HepG2 (cell line): ENCODE data around the gene MTHFD2. TPM values are rescaled to one million over a fixed set of nuclear protein-coding genes. Genes with fewer than 3 reads are reported as not detected.

Experiments used
- ARNTL ChIP-seq: sonication (generic); formaldehyde crosslinking; IDR thresholded peaks from 2 replicates; pipeline ENCODE4 v1.4.0; 2020; ENCODE audit warnings: mild to moderate bottlenecking, missing genetic modification reagents
- DPF2 ChIP-seq: sonication (generic); formaldehyde crosslinking; IDR thresholded peaks from 2 replicates; pipeline ENCODE4 v1.4.0; 2020; ENCODE audit warnings: mild to moderate bottlenecking, low read depth, missing genetic modification reagents, borderline replicate concordance
- GFI1 ChIP-seq: sonication (generic); formaldehyde crosslinking; IDR thresholded peaks from 2 replicates; pipeline ENCODE4 v1.5.0; 2020; ENCODE audit warnings: missing genetic modification reagents, mild to moderate bottlenecking, borderline replicate concordance
- MYPOP ChIP-seq: sonication (generic); formaldehyde crosslinking; IDR thresholded peaks from 2 replicates; pipeline ENCODE4 v1.8.1; 2023; ENCODE audit warnings: mild to moderate bottlenecking, moderate library complexity, missing genetic modification reagents
- NFIB ChIP-seq: sonication (generic); formaldehyde crosslinking; IDR thresholded peaks from 2 replicates; pipeline ENCODE4 v1.9.0; 2021; ENCODE audit warnings: missing genetic modification reagents, mild to moderate bottlenecking, borderline replicate concordance
- NFYB ChIP-seq: sonication (generic); formaldehyde crosslinking; IDR thresholded peaks from 2 replicates; pipeline ENCODE4 v1.4.0; 2020; ENCODE audit warnings: missing genetic modification reagents
- RBAK ChIP-seq: sonication (generic); formaldehyde crosslinking; IDR thresholded peaks from 2 replicates; pipeline ENCODE4 v1.5.1; 2020; ENCODE audit warnings: mild to moderate bottlenecking, missing genetic modification reagents
- RFX3 ChIP-seq: IDR thresholded peaks from 2 replicates; pipeline ENCODE4 v1.6.1; 2016; ENCODE audit warnings: missing biosample characterization, missing genetic modification reagents
- TARDBP ChIP-seq: sonication (generic); formaldehyde crosslinking; IDR thresholded peaks from 2 replicates; pipeline ENCODE4 v1.8.0; 2022; ENCODE audit warnings: mild to moderate bottlenecking, missing genetic modification reagents
- THYN1 ChIP-seq: sonication (generic); formaldehyde crosslinking; IDR thresholded peaks from 2 replicates; pipeline ENCODE4 v1.8.1; 2023; ENCODE audit warnings: low read depth, mild to moderate bottlenecking, moderate library complexity, missing genetic modification reagents, borderline replicate concordance
- TOE1 ChIP-seq: sonication (generic); formaldehyde crosslinking; IDR thresholded peaks from 2 replicates; pipeline ENCODE4 v1.4.0; 2020; ENCODE audit warnings: mild to moderate bottlenecking, missing genetic modification reagents
- ZNF12 ChIP-seq: sonication (generic); formaldehyde crosslinking; IDR thresholded peaks from 2 replicates; pipeline ENCODE4 v1.5.0; 2020; ENCODE audit warnings: missing genetic modification reagents
- ZNF138 ChIP-seq: sonication (generic); formaldehyde crosslinking; IDR thresholded peaks from 2 replicates; pipeline ENCODE4 v1.5.0; 2020; ENCODE audit warnings: mild to moderate bottlenecking, low read depth, missing genetic modification reagents
- ZNF205 ChIP-seq: IDR thresholded peaks from 2 replicates; pipeline ENCODE4 v1.6.1; 2018; ENCODE audit warnings: missing biosample characterization, missing genetic modification reagents
- ZNF24 ChIP-seq: fragments of 450-650 bp; IDR thresholded peaks from 2 replicates; pipeline ENCODE4 v1.6.1; 2017; ENCODE audit warnings: antibody characterized with exemption, mild to moderate bottlenecking
- ZNF260 ChIP-seq: sonication (generic); formaldehyde crosslinking; IDR thresholded peaks from 2 replicates; pipeline ENCODE4 v1.4.0; 2020; ENCODE audit warnings: missing genetic modification reagents, low read depth, mild to moderate bottlenecking, borderline replicate concordance
- ZNF296 ChIP-seq: sonication (generic); formaldehyde crosslinking; conservative IDR thresholded peaks from 2 replicates; pipeline ENCODE4 v1.5.0; 2020; ENCODE audit warnings: mild to moderate bottlenecking, missing genetic modification reagents
- ZNF879 ChIP-seq: sonication (generic); formaldehyde crosslinking; IDR thresholded peaks from 2 replicates; pipeline ENCODE4 v1.8.1; 2023; ENCODE audit warnings: missing genetic modification reagents
- polyA plus RNA-seq, 8 experiments: library from polyadenylated mRNA; depleted of rRNA in 3 of 8; stranded (reverse) in 7 of 8; unstranded in 1 of 8; fragments of >200 nt; fragmentation: Illumina TruSeq in 4 of 8; extraction: Trizol in 4 of 8; gene quantifications; 2 replicates each; pipeline versions ENCODE4 v1.2.1 to v1.2.3, GENCODE V29; 2011 to 2016; ENCODE audit warnings: low read depth in 4 of 8, missing spikeins in 1 of 8, mixed read lengths in 1 of 8; ENCODE audit not compliant: insufficient read depth in 1 of 8
- total RNA-seq, 5 experiments: library from RNA; depleted of rRNA; stranded (reverse); fragments of >200 nt; fragmentation: Illumina TruSeq; extraction: Trizol; gene quantifications; 2 replicates each; pipeline ENCODE4 v1.2.3, GENCODE V29; 2016; ENCODE audit warnings: low read depth in 1 of 5
- TF ChIP-seq, protein P1 (sequence below): sonication (generic); formaldehyde crosslinking; IDR thresholded peaks from 2 replicates; pipeline ENCODE4 v1.9.0; 2021; ENCODE audit warnings: missing genetic modification reagents, borderline replicate concordance
- TF ChIP-seq, protein P2 (sequence below): sonication (generic); formaldehyde crosslinking; conservative IDR thresholded peaks from 2 replicates; pipeline ENCODE4 v1.4.0; 2020; ENCODE audit warnings: missing genetic modification reagents
- TF ChIP-seq, protein P3 (sequence below): sonication (generic); formaldehyde crosslinking; IDR thresholded peaks from 2 replicates; pipeline ENCODE4 v1.5.0; 2020; ENCODE audit warnings: missing genetic modification reagents

The MTHFD2 gene
- total and polyA plus RNA-seq, 2 of the 13 experiments (the other 11 are each of a cell fraction or from before 2014, with no cell fraction given): 188 to 269 TPM

- TF ChIP-seq, protein P1, sequence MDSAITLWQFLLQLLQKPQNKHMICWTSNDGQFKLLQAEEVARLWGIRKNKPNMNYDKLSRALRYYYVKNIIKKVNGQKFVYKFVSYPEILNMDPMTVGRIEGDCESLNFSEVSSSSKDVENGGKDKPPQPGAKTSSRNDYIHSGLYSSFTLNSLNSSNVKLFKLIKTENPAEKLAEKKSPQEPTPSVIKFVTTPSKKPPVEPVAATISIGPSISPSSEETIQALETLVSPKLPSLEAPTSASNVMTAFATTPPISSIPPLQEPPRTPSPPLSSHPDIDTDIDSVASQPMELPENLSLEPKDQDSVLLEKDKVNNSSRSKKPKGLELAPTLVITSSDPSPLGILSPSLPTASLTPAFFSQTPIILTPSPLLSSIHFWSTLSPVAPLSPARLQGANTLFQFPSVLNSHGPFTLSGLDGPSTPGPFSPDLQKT (CRISPR knock-in tag): no peak
- TF ChIP-seq ZNF12 (CRISPR knock-in tag): peak; percentile 87
- no peak for TF ChIP-seq NFIB (CRISPR knock-in tag)
- no peak for TF ChIP-seq ZNF24
- TF ChIP-seq ZNF296 (CRISPR knock-in tag): no peak
- TF ChIP-seq RFX3 (CRISPR knock-in tag): no peak
- TF ChIP-seq GFI1 (CRISPR knock-in tag): peak; percentile 40; the same call in 1 of the 2 replicates
- TF ChIP-seq TARDBP (CRISPR knock-in tag): peak; percentile 63; the same call in 1 of the 2 replicates
- peak; percentile 81; the same call in 1 of the 2 replicates for TF ChIP-seq ARNTL (CRISPR knock-in tag)
- peak; percentile 96 for TF ChIP-seq ZNF138 (CRISPR knock-in tag)
- TF ChIP-seq ZNF260: no peak
- TF ChIP-seq RBAK: no peak
- TF ChIP-seq THYN1 (CRISPR knock-in tag): no peak
- peak; percentile 48 for TF ChIP-seq TOE1 (CRISPR knock-in tag)
- TF ChIP-seq ZNF879 (CRISPR knock-in tag): peak; percentile 93; the same call in 1 of the 2 replicates
- TF ChIP-seq NFYB (CRISPR knock-in tag): peak; percentile 93
- peak; percentile 95 for TF ChIP-seq MYPOP (CRISPR knock-in tag)
- TF ChIP-seq, protein P2, sequence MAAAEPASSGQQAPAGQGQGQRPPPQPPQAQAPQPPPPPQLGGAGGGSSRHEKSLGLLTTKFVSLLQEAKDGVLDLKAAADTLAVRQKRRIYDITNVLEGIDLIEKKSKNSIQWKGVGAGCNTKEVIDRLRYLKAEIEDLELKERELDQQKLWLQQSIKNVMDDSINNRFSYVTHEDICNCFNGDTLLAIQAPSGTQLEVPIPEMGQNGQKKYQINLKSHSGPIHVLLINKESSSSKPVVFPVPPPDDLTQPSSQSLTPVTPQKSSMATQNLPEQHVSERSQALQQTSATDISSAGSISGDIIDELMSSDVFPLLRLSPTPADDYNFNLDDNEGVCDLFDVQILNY (CRISPR knock-in tag): peak; percentile 85
- TF ChIP-seq, protein P3, sequence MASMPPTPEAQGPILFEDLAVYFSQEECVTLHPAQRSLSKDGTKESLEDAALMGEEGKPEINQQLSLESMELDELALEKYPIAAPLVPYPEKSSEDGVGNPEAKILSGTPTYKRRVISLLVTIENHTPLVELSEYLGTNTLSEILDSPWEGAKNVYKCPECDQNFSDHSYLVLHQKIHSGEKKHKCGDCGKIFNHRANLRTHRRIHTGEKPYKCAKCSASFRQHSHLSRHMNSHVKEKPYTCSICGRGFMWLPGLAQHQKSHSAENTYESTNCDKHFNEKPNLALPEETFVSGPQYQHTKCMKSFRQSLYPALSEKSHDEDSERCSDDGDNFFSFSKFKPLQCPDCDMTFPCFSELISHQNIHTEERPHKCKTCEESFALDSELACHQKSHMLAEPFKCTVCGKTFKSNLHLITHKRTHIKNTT (CRISPR knock-in tag): no peak
- TF ChIP-seq DPF2 (CRISPR knock-in tag): no peak
- 0 out of 2 replicates have a peak, but pooled peaks have one; percentile 41 for TF ChIP-seq ZNF205 (CRISPR knock-in tag)
These were observed at the start of gene MTHFD2 (continued) for GRCh38 chr2:74198461-74199274.
